ENCODE data around the gene PRAMEF1. TPM values are rescaled to one million over a fixed set of nuclear protein-coding genes. Genes with fewer than 3 reads are reported as not detected.

The PRAMEF1 gene
- total RNA-seq, 1 donor from 2014 or later = not detected

DNA sequence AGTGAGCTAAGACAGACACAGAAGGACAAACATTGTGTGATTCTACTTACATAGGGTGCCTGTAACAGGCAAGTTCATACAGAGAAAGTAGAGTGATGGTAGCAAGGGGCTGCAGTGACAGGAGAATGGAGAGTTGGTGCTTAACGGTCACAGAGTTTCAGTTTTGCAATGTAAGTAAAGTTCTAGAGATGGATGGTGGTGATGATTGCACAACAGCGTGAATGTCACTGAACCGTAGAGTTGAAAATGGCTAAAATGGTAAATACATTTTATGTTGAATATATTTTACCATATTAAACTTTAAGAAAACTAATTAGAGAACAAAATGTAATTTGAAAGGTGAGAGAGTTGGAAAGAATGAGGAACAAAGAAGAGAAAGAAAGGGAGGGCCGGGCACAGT is 36.5 kb upstream of the PRAMEF1 start:
- Mint-ChIP-seq H3K4me3 (ENCODE audit: unreplicated experiment) (no peak overlapping the region), H3K9me3 (ENCODE audit: unreplicated experiment) (no peaks in the 10 kb centered on the region), H3K27me3 (ENCODE audit: unreplicated experiment) (peaks cover 5% of the 10 kb centered on the region), H3K4me1 (ENCODE audit: unreplicated experiment) (no peaks in the 10 kb centered on the region), H3K27ac (ENCODE audit: unreplicated experiment) (no peak overlapping the region), H3K36me3 (ENCODE audit: low read depth, unreplicated experiment) (no peaks in the 10 kb centered on the region)
- TF ChIP-seq, protein P1, sequence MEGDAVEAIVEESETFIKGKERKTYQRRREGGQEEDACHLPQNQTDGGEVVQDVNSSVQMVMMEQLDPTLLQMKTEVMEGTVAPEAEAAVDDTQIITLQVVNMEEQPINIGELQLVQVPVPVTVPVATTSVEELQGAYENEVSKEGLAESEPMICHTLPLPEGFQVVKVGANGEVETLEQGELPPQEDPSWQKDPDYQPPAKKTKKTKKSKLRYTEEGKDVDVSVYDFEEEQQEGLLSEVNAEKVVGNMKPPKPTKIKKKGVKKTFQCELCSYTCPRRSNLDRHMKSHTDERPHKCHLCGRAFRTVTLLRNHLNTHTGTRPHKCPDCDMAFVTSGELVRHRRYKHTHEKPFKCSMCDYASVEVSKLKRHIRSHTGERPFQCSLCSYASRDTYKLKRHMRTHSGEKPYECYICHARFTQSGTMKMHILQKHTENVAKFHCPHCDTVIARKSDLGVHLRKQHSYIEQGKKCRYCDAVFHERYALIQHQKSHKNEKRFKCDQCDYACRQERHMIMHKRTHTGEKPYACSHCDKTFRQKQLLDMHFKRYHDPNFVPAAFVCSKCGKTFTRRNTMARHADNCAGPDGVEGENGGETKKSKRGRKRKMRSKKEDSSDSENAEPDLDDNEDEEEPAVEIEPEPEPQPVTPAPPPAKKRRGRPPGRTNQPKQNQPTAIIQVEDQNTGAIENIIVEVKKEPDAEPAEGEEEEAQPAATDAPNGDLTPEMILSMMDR (IDR thresholded peaks at IDR 0.05; ENCODE audit: unreplicated experiment) = no peak
- DNase-seq (ENCODE audit: low spot score) = no peak

DNA sequence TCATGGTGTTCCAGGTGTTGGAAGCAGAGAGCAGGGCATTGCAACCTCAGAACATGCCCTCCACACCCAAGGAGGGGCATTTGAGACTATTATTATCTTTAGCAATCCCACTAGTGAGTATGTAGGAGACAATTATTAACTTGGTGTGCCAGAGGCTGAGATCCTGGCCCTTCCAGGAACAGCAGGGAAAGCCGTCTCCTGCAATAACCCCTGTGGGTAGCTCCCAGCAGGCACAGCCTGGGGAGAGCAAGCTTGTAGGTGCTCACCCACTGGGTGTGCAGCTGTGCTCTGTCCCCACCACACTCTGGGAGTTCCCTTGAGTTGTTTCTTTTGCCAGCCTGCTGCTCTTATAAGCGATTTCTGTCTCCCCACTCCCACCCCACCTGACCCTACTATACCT is 34.9 kb upstream of the PRAMEF1 start:
- H3K36me3 Mint-ChIP-seq (ENCODE audit: low read depth, unreplicated experiment) = no peaks in the 10 kb centered on the region
- no peak overlapping the region for H3K4me3 Mint-ChIP-seq (ENCODE audit: unreplicated experiment)
- peaks cover 5% of the 10 kb centered on the region for H3K27me3 Mint-ChIP-seq (ENCODE audit: unreplicated experiment)
- H3K4me1 Mint-ChIP-seq (ENCODE audit: unreplicated experiment) = no peaks in the 10 kb centered on the region
- H3K27ac Mint-ChIP-seq (ENCODE audit: unreplicated experiment) = no peak overlapping the region
- no peak for DNase-seq (ENCODE audit: low spot score)
- TF ChIP-seq, protein P1 (IDR thresholded peaks at IDR 0.05; ENCODE audit: unreplicated experiment) = no peak
- H3K9me3 Mint-ChIP-seq (ENCODE audit: unreplicated experiment) = no peaks in the 10 kb centered on the region

DNA sequence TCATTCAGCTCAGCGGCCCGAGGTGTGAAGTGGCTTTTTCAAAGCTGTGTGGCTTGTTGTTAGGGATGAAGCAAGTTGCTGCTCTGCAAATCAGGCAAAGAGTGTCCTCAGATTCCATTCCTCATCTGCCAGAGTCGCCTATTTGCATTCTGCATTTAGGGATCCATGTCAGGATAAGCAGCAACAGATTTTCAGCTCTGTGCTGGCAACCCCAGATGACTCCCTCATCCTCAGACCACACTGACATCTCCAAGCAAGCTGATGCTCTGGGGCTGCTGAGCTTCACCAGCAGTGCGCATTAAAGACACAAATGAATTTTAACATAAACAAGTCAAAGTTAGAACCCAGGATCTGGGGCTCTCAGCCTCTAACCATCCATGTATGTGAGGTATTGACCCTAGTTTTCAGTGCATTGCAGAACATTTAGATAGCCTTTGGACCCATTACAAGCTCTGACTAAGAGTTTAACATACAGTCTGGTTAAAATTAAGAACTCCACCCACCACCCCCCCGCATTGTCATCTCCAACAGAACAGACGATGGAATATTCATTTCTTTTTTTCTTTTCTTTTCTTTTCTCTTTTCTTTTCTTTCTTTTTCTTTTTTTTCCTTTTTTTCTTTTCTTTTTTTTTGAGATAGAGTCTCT is 34.3 kb upstream of the PRAMEF1 start:
- TF ChIP-seq, protein P1 (IDR thresholded peaks at IDR 0.05; ENCODE audit: unreplicated experiment) = no peak
- no peak for DNase-seq (ENCODE audit: low spot score)
- Mint-ChIP-seq H3K36me3 (ENCODE audit: low read depth, unreplicated experiment) (no peaks in the 10 kb centered on the region), H3K4me3 (ENCODE audit: unreplicated experiment) (no peak overlapping the region), H3K27me3 (ENCODE audit: unreplicated experiment) (peaks cover 5% of the 10 kb centered on the region), H3K27ac (ENCODE audit: unreplicated experiment) (no peak overlapping the region), H3K9me3 (ENCODE audit: unreplicated experiment) (no peaks in the 10 kb centered on the region), H3K4me1 (ENCODE audit: unreplicated experiment) (no peaks in the 10 kb centered on the region)

DNA sequence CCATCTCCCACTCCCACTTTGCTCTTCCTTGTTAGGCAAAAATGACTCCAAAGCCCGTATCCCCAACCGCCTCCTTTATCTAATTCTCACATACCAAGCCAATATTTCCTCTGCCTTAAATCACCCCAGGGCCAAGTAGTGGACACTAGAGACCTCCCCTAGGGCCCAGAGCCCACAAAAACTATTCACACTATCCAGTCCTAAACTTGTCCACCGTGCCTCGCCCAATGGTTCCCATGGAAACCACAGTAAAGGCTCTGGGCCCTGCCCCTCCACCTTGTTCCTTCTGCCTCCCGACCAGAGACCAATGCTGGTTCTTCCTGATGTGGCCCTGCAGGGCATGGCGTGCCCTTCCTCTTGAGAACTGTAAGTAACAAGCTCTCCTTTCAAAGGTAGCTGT is 33.4 kb upstream of the PRAMEF1 start:
- H3K4me3 Mint-ChIP-seq (ENCODE audit: unreplicated experiment) = no peak overlapping the region
- DNase-seq (ENCODE audit: low spot score) = no peak
- peaks cover 5% of the 10 kb centered on the region for H3K27me3 Mint-ChIP-seq (ENCODE audit: unreplicated experiment)
- no peaks in the 10 kb centered on the region for H3K4me1 Mint-ChIP-seq (ENCODE audit: unreplicated experiment)
- H3K36me3 Mint-ChIP-seq (ENCODE audit: low read depth, unreplicated experiment) = no peaks in the 10 kb centered on the region
- no peaks in the 10 kb centered on the region for H3K9me3 Mint-ChIP-seq (ENCODE audit: unreplicated experiment)
- TF ChIP-seq, protein P1 (IDR thresholded peaks at IDR 0.05; ENCODE audit: unreplicated experiment) = no peak
- H3K27ac Mint-ChIP-seq (ENCODE audit: unreplicated experiment) = no peak overlapping the region

DNA sequence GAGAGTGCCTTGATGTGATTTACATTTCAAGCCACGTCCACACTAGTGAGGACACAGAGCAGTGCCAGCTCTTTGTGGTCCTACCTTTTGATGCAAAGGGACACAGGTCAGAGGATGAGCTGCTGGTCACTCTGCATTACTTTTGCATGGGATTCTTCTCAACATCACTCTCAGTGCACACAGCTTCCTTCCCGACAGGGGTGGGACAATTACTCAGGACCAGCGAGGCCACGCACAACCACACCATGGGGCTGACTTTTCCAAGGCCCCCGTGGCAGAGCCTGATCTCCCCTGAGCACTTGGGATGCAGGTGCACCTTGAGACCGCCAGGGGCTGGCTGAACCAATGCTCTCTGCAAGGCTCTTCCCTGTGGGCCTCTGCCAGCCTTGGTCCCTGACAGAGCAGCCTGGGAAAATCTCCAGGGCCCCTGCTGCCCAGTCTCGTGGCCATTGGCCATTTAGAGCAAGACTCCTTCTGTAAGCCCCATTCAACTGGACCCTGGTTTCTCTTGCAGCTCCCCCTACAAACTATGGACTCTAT is 30.9 kb upstream of the PRAMEF1 start:
- H3K9me3 Mint-ChIP-seq (ENCODE audit: unreplicated experiment) = no peaks in the 10 kb centered on the region
- no peaks in the 10 kb centered on the region for H3K36me3 Mint-ChIP-seq (ENCODE audit: low read depth, unreplicated experiment)
- TF ChIP-seq, protein P1 (IDR thresholded peaks at IDR 0.05; ENCODE audit: unreplicated experiment) = peak; percentile 45
- H3K4me3 Mint-ChIP-seq (ENCODE audit: unreplicated experiment) = no peak overlapping the region
- no peak overlapping the region for H3K27ac Mint-ChIP-seq (ENCODE audit: unreplicated experiment)
- no peaks in the 10 kb centered on the region for H3K4me1 Mint-ChIP-seq (ENCODE audit: unreplicated experiment)
- H3K27me3 Mint-ChIP-seq (ENCODE audit: unreplicated experiment) = peaks cover 2% of the 10 kb centered on the region
- no peak for DNase-seq (ENCODE audit: low spot score)

Measured in endothelial cell (in vitro differentiated cells).